ENCODE measurements around the gene MEIS3. TPM values are rescaled to one million over a fixed set of nuclear protein-coding genes. Genes with fewer than 3 reads are reported as not detected.

MEIS3 gene
- total and polyA plus RNA-seq, 2 experiments from 2014 or later: 20.1 to 56.1 TPM

DNA sequence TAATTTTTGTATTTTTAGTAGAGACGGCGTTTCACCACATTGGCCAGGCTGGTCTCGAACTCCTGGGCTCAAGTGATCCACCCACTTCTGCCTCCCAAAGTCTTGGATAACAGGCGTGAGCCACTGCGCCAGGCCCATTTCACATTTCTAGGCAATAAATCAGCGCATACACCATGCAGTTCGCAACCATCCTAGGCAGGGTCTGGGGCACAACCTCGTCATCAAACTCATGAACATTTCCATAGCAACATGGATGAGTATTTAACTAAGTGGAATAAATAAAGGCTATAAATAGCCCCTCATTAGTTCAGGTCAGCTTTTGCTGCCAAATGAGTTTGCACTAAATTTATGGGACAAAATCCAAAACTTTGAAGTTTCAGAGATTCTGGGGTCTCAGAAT lies 8.2 kb downstream of the MEIS3 start:
- H3K4me2 ChIP-seq (ENCODE audit: unreplicated experiment): no peak overlapping the region
- H2AFZ ChIP-seq: no peak overlapping the region
- no peaks in the 10 kb centered on the region for H4K20me1 ChIP-seq (ENCODE audit: insufficient read depth)
- H3K4me1 ChIP-seq (ENCODE audit: insufficient read depth): no peaks in the 10 kb centered on the region
- H3K27me3 ChIP-seq (replicated peaks; ENCODE audit: insufficient read depth): no peaks in the 10 kb centered on the region
- H3K79me2 ChIP-seq (ENCODE audit: insufficient read depth): no peaks in the 10 kb centered on the region
- DNase-seq: no peak
- H3K9ac ChIP-seq: no peak overlapping the region
- TF ChIP-seq EZH2phosphoT487 (IDR thresholded peaks at IDR 0.05; ENCODE audit: insufficient read depth, low read depth) (no peak), EZH2 (IDR thresholded peaks at IDR 0.05; ENCODE audit: insufficient read depth, poor library complexity, severe bottlenecking) (no peak)
- in situ Hi-C loops (cut with MboI): no loop called here
- H3K36me3 ChIP-seq (ENCODE audit: low read depth): peaks cover 6% of the 10 kb centered on the region; the same call in 1 of the 2 replicates
- H3K9me2 ChIP-seq (ENCODE audit: insufficient read depth): no peaks in the 10 kb centered on the region
- no peak overlapping the region for H3K27ac ChIP-seq
- H3K4me3 ChIP-seq: no peak overlapping the region
- WGBS, 2 experiments (ENCODE audit: low coverage in 1 of 2, low lambda C conversion rate in 2 of 2, missing lambda C conversion rate in 2 of 2): 71 to 74% methylated on average over 8 of the region's 8 CpGs
- no peaks in the 10 kb centered on the region for H3F3A ChIP-seq (ENCODE audit: insufficient read depth)
- H3K9me3 ChIP-seq (ENCODE audit: low read depth): no peaks in the 10 kb centered on the region

- Histone ChIP-seq H3K9ac (no peak overlapping the region), H3K9me2 (ENCODE audit: insufficient read depth) (no peaks in the 10 kb centered on the region), H3K4me1 (ENCODE audit: insufficient read depth) (no peaks in the 10 kb centered on the region), H3K9me3 (ENCODE audit: low read depth) (no peaks in the 10 kb centered on the region), H4K20me1 (ENCODE audit: insufficient read depth) (no peaks in the 10 kb centered on the region), H3K79me2 (ENCODE audit: insufficient read depth) (no peaks in the 10 kb centered on the region), H3K27ac (no peak overlapping the region), H3K36me3 (ENCODE audit: low read depth) (no peaks in the 10 kb centered on the region; the same call in 1 of the 2 replicates), H3K4me2 (ENCODE audit: unreplicated experiment) (no peak overlapping the region), H3K4me3 (no peak overlapping the region), H3K27me3 (replicated peaks; ENCODE audit: insufficient read depth) (no peaks in the 10 kb centered on the region), H2AFZ (no peak overlapping the region), H3F3A (ENCODE audit: insufficient read depth) (no peaks in the 10 kb centered on the region)
- 89 to 91% methylated on average over 14 of the region's 14 CpGs for WGBS, 2 experiments (ENCODE audit: low coverage in 1 of 2, low lambda C conversion rate in 2 of 2, missing lambda C conversion rate in 2 of 2)
- DNase-seq: peak; percentile 13
- in situ Hi-C loops (cut with MboI): no loop called here
- TF ChIP-seq EZH2phosphoT487 (IDR thresholded peaks at IDR 0.05; ENCODE audit: insufficient read depth, low read depth) (no peak), EZH2 (IDR thresholded peaks at IDR 0.05; ENCODE audit: insufficient read depth, poor library complexity, severe bottlenecking) (no peak)
Measured at GRCh38 chr19:47408156-47408938, 11.0 kb downstream of the MEIS3 start.

GRCh38 chr19:47407417-47407774 lies 11.9 kb downstream of the MEIS3 start:
- DNase-seq: no peak
- H3K27me3 ChIP-seq (replicated peaks; ENCODE audit: insufficient read depth): no peaks in the 10 kb centered on the region
- no peaks in the 10 kb centered on the region; the same call in 1 of the 2 replicates for H3K36me3 ChIP-seq (ENCODE audit: low read depth)
- H2AFZ ChIP-seq: no peak overlapping the region
- no peaks in the 10 kb centered on the region for H3K9me3 ChIP-seq (ENCODE audit: low read depth)
- H3K79me2 ChIP-seq (ENCODE audit: insufficient read depth): no peaks in the 10 kb centered on the region
- no peak overlapping the region for H3K27ac ChIP-seq
- H3K4me3 ChIP-seq: no peak overlapping the region
- H4K20me1 ChIP-seq (ENCODE audit: insufficient read depth): no peaks in the 10 kb centered on the region
- TF ChIP-seq EZH2 (IDR thresholded peaks at IDR 0.05; ENCODE audit: insufficient read depth, poor library complexity, severe bottlenecking): no peak
- TF ChIP-seq EZH2phosphoT487 (IDR thresholded peaks at IDR 0.05; ENCODE audit: insufficient read depth, low read depth): no peak
- whole genome bisulfite sequencing, 2 experiments (ENCODE audit: low coverage in 1 of 2, low lambda C conversion rate in 2 of 2, missing lambda C conversion rate in 2 of 2): 46 to 61% methylated on average over 11 to 14 of the region's 14 CpGs
- no peak overlapping the region for H3K9ac ChIP-seq
- no peaks in the 10 kb centered on the region for H3K9me2 ChIP-seq (ENCODE audit: insufficient read depth)
- no peaks in the 10 kb centered on the region for H3K4me1 ChIP-seq (ENCODE audit: insufficient read depth)
- H3F3A ChIP-seq (ENCODE audit: insufficient read depth): no peaks in the 10 kb centered on the region
- no peak overlapping the region for H3K4me2 ChIP-seq (ENCODE audit: unreplicated experiment)
- in situ Hi-C loops (cut with MboI): no loop called here

DNA sequence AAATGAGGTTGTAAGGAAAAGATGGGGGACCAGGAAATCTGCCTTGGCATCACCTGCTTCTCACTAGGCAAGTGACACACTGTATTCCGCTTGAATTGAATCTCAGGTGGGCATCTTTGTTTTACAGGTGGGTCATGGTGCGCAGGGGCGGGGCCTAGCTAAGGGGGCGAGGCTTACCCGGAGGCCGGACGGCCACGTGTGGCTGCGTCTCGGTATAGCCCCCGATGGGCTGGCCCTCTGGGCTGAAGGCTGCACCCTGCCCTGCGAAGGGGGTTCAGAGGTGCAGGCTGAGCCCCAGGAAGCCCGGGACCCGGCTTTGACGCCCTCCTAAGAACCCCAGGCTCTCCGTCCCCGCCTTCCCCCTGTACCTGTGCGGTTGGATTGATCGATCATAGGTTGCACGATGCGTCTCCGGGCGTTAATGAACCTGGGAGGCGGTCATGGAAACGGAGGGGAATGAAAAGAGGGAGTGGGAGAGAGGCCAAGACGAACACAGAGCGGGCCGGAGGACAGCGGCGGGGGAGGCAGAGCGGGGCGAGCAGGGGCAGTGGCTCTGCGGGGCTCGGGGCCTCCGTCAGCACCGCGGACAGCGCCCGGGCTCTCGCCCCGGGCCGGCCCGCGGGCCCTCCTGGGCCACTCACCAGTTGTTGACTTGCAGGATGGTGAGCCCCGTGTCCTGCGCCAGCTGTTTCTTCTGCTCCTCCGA lies 12.5 kb downstream of the MEIS3 start:
- no peak overlapping the region for H3K27ac ChIP-seq
- no peaks in the 10 kb centered on the region for H3K9me3 ChIP-seq (ENCODE audit: low read depth)
- in situ Hi-C loops (cut with MboI): no loop called here
- no peaks in the 10 kb centered on the region for H3K79me2 ChIP-seq (ENCODE audit: insufficient read depth)
- 59 to 63% methylated on average over 34 to 41 of the region's 47 CpGs for WGBS, 2 experiments (ENCODE audit: low coverage in 1 of 2, low lambda C conversion rate in 2 of 2, missing lambda C conversion rate in 2 of 2)
- H3K27me3 ChIP-seq (replicated peaks; ENCODE audit: insufficient read depth): no peaks in the 10 kb centered on the region
- no peaks in the 10 kb centered on the region for H3F3A ChIP-seq (ENCODE audit: insufficient read depth)
- H3K36me3 ChIP-seq (ENCODE audit: low read depth): no peaks in the 10 kb centered on the region; the same call in 1 of the 2 replicates
- no peak overlapping the region for H2AFZ ChIP-seq
- H3K9ac ChIP-seq: no peak overlapping the region
- no peaks in the 10 kb centered on the region for H4K20me1 ChIP-seq (ENCODE audit: insufficient read depth)
- no peaks in the 10 kb centered on the region for H3K9me2 ChIP-seq (ENCODE audit: insufficient read depth)
- TF ChIP-seq EZH2phosphoT487 (IDR thresholded peaks at IDR 0.05; ENCODE audit: insufficient read depth, low read depth) (no peak), EZH2 (IDR thresholded peaks at IDR 0.05; ENCODE audit: insufficient read depth, poor library complexity, severe bottlenecking) (no peak)
- no peaks in the 10 kb centered on the region for H3K4me1 ChIP-seq (ENCODE audit: insufficient read depth)
- no peak overlapping the region for H3K4me3 ChIP-seq
- peak; percentile 25 for DNase-seq
- H3K4me2 ChIP-seq (ENCODE audit: unreplicated experiment): no peak overlapping the region
